WI38 (cell line): Measurements from ENCODE around the gene CD22.

Source experiments
- H3K4me3 ChIP-seq: 2 replicates; pipeline ENCODE4 v1.5.1; 2011; ENCODE audit warnings: low read depth, mild to moderate bottlenecking, control low read depth, low read length
- CTCF ChIP-seq: IDR thresholded peaks from 2 replicates; pipeline ENCODE4 v1.5.1; 2012; ENCODE audit warnings: low read depth, mild to moderate bottlenecking, control low read depth, low read length

The CD22 gene

GRCh38 chr19:35292421-35293362, 36.3 kb upstream of the CD22 start:
- no peak for TF ChIP-seq CTCF
- H3K4me3 ChIP-seq = no peak overlapping the region

GRCh38 chr19:35293363-35293739, 35.6 kb upstream of the CD22 start:
- no peak for TF ChIP-seq CTCF
- H3K4me3 ChIP-seq = no peak overlapping the region

GRCh38 chr19:35293808-35294207, 35.2 kb upstream of the CD22 start:
- no peak for TF ChIP-seq CTCF
- H3K4me3 ChIP-seq = no peak overlapping the region

- TF ChIP-seq CTCF = no peak
Observed at GRCh38 chr19:35294328-35294727, 34.7 kb upstream of the CD22 start.

GRCh38 chr19:35294859-35295791, 33.9 kb upstream of the CD22 start:
- TF ChIP-seq CTCF = no peak
- no peak overlapping the region for H3K4me3 ChIP-seq

More at GRCh38 chr19:35294328-35294727, 34.7 kb upstream of the CD22 start:
- no peak overlapping the region for H3K4me3 ChIP-seq

- H3K4me3 ChIP-seq = no peak overlapping the region
- TF ChIP-seq CTCF = no peak
Observed at GRCh38 chr19:35295792-35296462, 33.1 kb upstream of the CD22 start.
